Stimulated activated CD4-positive, alpha-beta T cell treated with anti-CD3 and anti-CD28 coated beads, Interleukin-12 subunit alpha, Interleukin-12 subunit beta, amount 100 ng/mL, for 4 hours (primary cell): ENCODE data around the gene ELF1.
"Not testable (repeated sequence)": the region's sequence is repeated elsewhere in the genome, so short reads cannot be mapped to it uniquely, and the experiment has no call there.

Experiments
- DNase-seq: peaks from one replicate; pipeline ENCODE4 v3.0.0-alpha.2; 2020

The ELF1 gene

GRCh38 chr13:40931719-40932118, 87.4 kb downstream of the ELF1 start:
- no peak for DNase-seq

- DNase-seq: not testable (repeated sequence)
Measured at GRCh38 chr13:40929883-40930282, 89.2 kb downstream of the ELF1 start.

DNA sequence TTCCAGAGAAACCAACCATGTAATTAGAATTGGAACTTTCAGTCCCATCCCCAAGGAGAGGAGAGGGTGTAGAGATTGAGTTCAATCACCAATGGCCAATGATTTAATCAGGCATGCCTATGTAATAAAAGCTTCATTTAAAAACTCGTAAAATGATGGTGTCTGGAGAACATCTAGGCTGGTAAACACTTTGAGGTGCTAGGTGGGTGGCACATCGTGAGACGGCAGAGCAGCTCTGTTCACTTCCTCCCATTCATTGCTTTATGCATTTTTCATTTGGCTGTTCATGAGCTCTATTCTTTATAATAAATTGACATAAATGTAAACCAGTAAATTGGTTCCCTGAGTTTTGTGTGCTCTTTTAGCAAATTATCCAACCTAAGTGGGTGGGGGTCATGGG, 90.1 kb downstream of the ELF1 start:
- DNase-seq: no peak

GRCh38 chr13:40927929-40928328, 91.2 kb downstream of the ELF1 start:
- DNase-seq: no peak

- no peak for DNase-seq
Measured at GRCh38 chr13:40923867-40924266, 95.2 kb downstream of the ELF1 start.

DNA sequence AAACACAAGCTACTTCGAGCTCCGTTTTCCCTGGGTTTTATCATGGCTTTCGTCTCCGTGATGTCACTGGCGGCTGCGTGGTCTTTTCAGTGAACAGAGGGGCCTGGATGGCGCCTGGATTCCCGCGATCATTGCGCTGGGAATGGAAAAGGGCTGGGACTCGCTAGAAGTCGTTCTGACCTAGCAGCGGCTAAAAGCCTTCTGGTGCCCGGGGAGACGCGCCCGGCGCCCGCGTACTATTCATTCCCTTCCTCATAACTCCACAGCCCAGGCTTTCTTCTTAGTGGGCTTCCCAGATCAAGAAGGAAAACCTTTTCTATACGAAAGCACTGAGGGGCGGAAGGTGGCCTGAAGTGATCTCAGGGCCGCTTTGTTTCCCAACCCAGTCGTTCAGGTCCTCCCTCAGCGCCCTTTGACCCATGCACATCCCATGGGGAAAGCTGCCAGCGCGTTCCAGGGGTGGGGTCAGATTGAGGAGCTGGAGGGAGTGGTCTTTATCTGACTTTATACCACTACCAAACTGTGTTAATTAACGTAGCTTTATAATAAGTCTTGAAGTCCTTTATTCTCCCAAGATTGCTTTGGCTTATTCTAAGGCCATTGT, 96.6 kb downstream of the ELF1 start:
- no peak for DNase-seq

GRCh38 chr13:40920826-40921225, 98.3 kb downstream of the ELF1 start:
- no peak for DNase-seq

GRCh38 chr13:40919901-40920300, 99.2 kb downstream of the ELF1 start:
- not testable (repeated sequence) for DNase-seq

GRCh38 chr13:40916207-40916998, 102.7 kb downstream of the ELF1 start:
- no peak for DNase-seq

GRCh38 chr13:40914863-40915262, 104.3 kb downstream of the ELF1 start:
- not testable (repeated sequence) for DNase-seq

- DNase-seq: no peak
Measured at GRCh38 chr13:40911341-40911740, 107.8 kb downstream of the ELF1 start.

- DNase-seq: no peak
Measured at GRCh38 chr13:40910324-40911050, 108.6 kb downstream of the ELF1 start.

DNA sequence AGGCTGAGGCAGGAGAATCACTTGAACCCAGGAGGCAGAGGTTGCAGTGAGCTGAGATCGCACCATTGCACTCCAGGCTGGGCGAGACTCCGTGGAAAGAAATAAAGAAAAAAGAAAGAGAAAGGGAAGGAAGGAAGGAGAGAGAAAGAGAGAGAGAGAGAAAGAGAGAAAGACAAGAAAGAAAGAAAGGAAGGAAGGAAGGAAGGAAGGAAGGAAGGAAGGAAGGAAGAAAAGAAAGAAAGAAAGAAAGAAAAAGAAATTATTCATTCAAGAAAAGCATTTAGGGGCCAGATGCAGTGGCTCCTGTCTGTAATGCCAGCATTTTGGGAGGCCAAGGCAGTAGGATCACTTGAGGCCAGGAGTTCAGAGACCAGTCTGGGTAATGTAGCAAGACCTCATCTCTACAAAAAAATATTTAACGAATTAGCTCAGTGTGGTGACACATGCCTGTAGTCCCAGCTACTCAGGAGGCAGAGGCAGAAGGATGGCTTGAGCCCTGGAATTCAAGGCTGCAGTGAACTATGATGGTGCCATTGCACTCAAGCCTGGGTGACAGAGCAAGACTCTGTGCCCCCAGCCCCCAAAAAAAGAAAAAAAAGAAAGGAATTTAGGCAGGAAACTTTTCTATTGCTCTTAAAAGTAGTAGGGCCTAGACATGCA, 109.4 kb downstream of the ELF1 start:
- not testable (repeated sequence) for DNase-seq

- DNase-seq: no peak
Measured at GRCh38 chr13:40908546-40908945, 110.6 kb downstream of the ELF1 start.

- DNase-seq: not testable (repeated sequence)
Measured at GRCh38 chr13:40901032-40901431, 118.1 kb downstream of the ELF1 start.

- DNase-seq: not testable (repeated sequence)
Measured at GRCh38 chr13:40900568-40900967, 118.5 kb downstream of the ELF1 start.

- DNase-seq: no peak
Measured at GRCh38 chr13:40897053-40897452, 122.1 kb downstream of the ELF1 start.

DNA sequence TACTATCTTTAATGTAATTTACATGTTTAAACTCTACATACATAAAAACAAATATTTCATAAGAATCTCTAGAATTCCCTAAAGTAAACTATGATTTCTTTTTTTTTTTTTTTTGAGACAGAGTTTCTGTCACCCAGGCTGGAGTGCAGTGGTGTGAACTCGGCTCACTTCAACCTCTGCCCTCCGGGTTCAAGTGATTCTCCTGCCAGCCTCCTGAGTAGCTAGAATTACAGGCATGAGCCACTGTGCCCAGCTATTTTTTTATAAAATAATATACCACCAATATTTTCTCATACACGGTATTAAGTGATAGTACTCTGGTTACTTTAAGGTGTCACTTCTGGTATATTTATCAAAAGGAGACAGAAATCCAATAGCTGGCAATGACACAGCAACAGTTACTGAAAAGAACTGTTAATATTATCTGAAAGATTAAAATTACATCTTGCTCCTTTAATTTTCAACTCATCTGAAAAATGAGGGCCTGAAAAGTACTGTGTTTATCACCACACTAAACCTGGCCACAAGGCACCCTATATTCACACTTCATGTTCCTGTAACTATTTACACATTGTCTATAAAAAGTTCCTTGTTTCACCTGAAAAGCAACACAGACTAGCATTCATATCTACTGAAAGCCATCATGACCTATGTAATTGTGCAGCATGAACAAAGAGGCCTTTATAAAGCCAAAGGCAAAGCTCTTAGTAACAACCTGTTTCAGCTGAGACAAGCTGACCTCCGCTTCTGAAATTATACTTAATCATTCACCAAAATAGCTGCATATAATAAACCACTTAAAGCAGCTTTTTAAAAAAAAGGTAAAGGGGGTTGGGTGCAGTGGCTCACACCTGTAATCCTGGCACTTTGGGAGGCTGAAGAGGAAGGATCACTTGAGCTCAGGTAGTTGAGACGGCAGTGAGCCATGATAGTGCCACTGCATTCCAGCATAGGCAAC, 123.6 kb downstream of the ELF1 start:
- DNase-seq: no peak

DNA sequence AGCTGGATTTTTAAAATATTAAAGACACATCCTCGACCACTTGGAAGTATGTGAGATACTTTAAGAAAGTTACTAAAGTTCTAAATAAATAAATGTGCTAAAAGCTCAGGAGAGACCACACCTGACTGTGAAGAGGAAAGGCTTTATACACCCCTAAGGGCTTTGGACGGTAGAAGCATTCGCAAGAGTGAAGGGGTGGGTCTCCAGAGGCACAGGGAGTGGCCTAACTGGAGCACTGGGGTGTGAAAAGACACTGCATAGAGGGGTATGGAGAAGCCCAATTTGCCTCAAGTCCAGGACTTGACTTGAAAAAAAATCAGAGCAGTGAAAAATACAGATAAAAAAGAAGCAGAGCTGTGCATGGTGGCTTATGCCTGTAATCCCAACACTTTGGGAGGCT, 125.5 kb downstream of the ELF1 start:
- not testable (repeated sequence) for DNase-seq

- DNase-seq: no peak
Measured at GRCh38 chr13:40886017-40886416, 133.1 kb downstream of the ELF1 start.

GRCh38 chr13:40884175-40884574, 134.9 kb downstream of the ELF1 start:
- not testable (repeated sequence) for DNase-seq
